GM12878 (cell line): Measurements from ENCODE around the gene TRIP4. TPM values are rescaled to one million over a fixed set of nuclear protein-coding genes. Genes with fewer than 3 reads are reported as not detected.

Experiments
- ATAC-seq: fragments of 200-7000 bp; cut with Tn5 transposase; 3 replicates; pipeline ENCODE4 v1.9.1; 2020; ENCODE audit warnings: mild to moderate bottlenecking, moderate library complexity
- BruUV-seq: library from RNA; stranded (reverse); fragments of 400-500 nt; replicated peaks from 2 replicates; lab custom pipeline; 2021; lab: Mats Ljungman, UMichigan
- CTCF ChIA-PET: fragments of 300-600 bp; sonication (Branson Sonifier 250); formaldehyde crosslinking; extraction: SDS; loops from one replicate; lab custom pipeline; 2021; ENCODE audit warnings: inconsistent platforms; lab: Yijun Ruan, JAX
- POLR2A ChIA-PET: fragments of 350-600 bp; formaldehyde crosslinking; extraction: SDS; loops from one replicate; lab custom pipeline; 2021; ENCODE audit warnings: inconsistent platforms; lab: Charles Lee
- RAD21 ChIA-PET: fragments of 300-600 bp; sonication (Branson Sonifier 250); formaldehyde crosslinking; loops from one replicate; lab custom pipeline; 2023; ENCODE audit warnings: antibody characterized with exemption; ENCODE audit not compliant: unreplicated experiment; lab: Charles Lee
- SMC1A ChIA-PET: fragments of 300-600 bp; sonication (Branson Sonifier 250); formaldehyde crosslinking; loops from one replicate; lab custom pipeline; 2023; ENCODE audit not compliant: unreplicated experiment, uncharacterized antibody; lab: Charles Lee
- DNase-seq: peaks from one replicate; pipeline ENCODE4 v3.0.0-alpha.2; 2011; ENCODE audit warnings: low read depth, low spot score
- FAIRE-seq: peaks from 3 replicates; lab custom pipeline; 2011; peaks lifted over from hg19 to GRCh38; lab: Jason Lieb, UNC
- H2AFZ ChIP-seq: 2 replicates; pipeline ENCODE4 v1.6.0; 2011; ENCODE audit warnings: low read depth, low read length, control low read depth; ENCODE audit not compliant: control insufficient read depth
- H3K27ac ChIP-seq: 2 replicates; pipeline ENCODE4 v1.5.1; 2011; ENCODE audit warnings: control low read depth; ENCODE audit not compliant: control insufficient read depth, insufficient read depth
- H3K27me3 ChIP-seq, 2 experiments: replicated peaks in 1 of 2; 2 replicates each; pipeline versions ENCODE4 v1.6.0 to v1.6.1; 2011; ENCODE audit warnings: low read length in 1 of 2; ENCODE audit not compliant: control insufficient read depth in 2 of 2, insufficient read depth in 2 of 2
- H3K36me3 ChIP-seq, 2 experiments: 2 replicates each; pipeline ENCODE4 v1.5.1; 2011; ENCODE audit warnings: low read length in 1 of 2; ENCODE audit not compliant: control insufficient read depth in 2 of 2, insufficient read depth in 2 of 2
- H3K4me1 ChIP-seq: 2 replicates; pipeline ENCODE4 v1.6.1; 2011; ENCODE audit warnings: mild to moderate bottlenecking, low read length, moderate library complexity, mixed read lengths; ENCODE audit not compliant: control insufficient read depth, insufficient read depth
- H3K4me2 ChIP-seq: 2 replicates; pipeline ENCODE4 v1.6.0; 2011; ENCODE audit warnings: control low read depth; ENCODE audit not compliant: control insufficient read depth, insufficient read depth
- H3K4me3 ChIP-seq: fragments of 200-600 bp; sonication (generic); 2 replicates; pipeline ENCODE4 v1.5.1; 2016
- H3K79me2 ChIP-seq: 2 replicates; pipeline ENCODE4 v1.6.0; 2011; ENCODE audit warnings: low read length; ENCODE audit not compliant: control insufficient read depth, insufficient read depth
- H3K9ac ChIP-seq: 2 replicates; pipeline ENCODE4 v1.8.0; 2011; ENCODE audit warnings: low read length, control low read depth, mixed read lengths; ENCODE audit not compliant: control insufficient read depth, insufficient read depth
- H3K9me3 ChIP-seq: replicated peaks from 3 replicates; pipeline ENCODE4 v1.5.1; 2011; ENCODE audit warnings: mild to moderate bottlenecking, low read length; ENCODE audit not compliant: control insufficient read depth, insufficient read depth
- H4K20me1 ChIP-seq: 2 replicates; pipeline ENCODE4 v1.6.0; 2011; ENCODE audit not compliant: control insufficient read depth, insufficient read depth
- BCL3 ChIP-seq: IDR thresholded peaks from 2 replicates; pipeline ENCODE4 v1.6.1; 2011; ENCODE audit warnings: borderline replicate concordance, low read depth, mild to moderate bottlenecking, moderate library complexity, low read length; ENCODE audit not compliant: insufficient read depth, poor library complexity, severe bottlenecking
- BHLHE40 ChIP-seq, 2 experiments: fragments of 450-650 bp in 1 of 2; IDR thresholded peaks; 2 replicates each; pipeline ENCODE4 v1.6.1; 2011 to 2017; ENCODE audit warnings: low read depth in 2 of 2, borderline replicate concordance in 1 of 2, improper control_type of control experiment in 1 of 2, low read length in 1 of 2, mild to moderate bottlenecking in 1 of 2
- BRCA1 ChIP-seq: IDR thresholded peaks from 2 replicates; pipeline ENCODE4 v1.6.1; 2011; ENCODE audit warnings: low read depth, low read length, improper control_type of control experiment
- CBFB ChIP-seq: IDR thresholded peaks from 2 replicates; pipeline ENCODE4 v1.6.1; 2016; ENCODE audit warnings: antibody characterized with exemption, low read depth
- CBX5 ChIP-seq: sonication (generic); IDR thresholded peaks from 2 replicates; pipeline ENCODE4 v1.6.1; 2016; ENCODE audit warnings: low read depth, moderate library complexity, mild to moderate bottlenecking, inconsistent platforms
- CREM ChIP-seq: IDR thresholded peaks from 2 replicates; pipeline ENCODE4 v1.6.1; 2014; ENCODE audit warnings: antibody characterized with exemption, low read depth
- FOXK2 ChIP-seq: fragments of 450-650 bp; IDR thresholded peaks from 2 replicates; pipeline ENCODE4 v1.6.1; 2017; ENCODE audit warnings: mild to moderate bottlenecking, moderate library complexity
- IRF5 ChIP-seq: fragments of 450-650 bp; IDR thresholded peaks from 2 replicates; pipeline ENCODE4 v1.6.1; 2017; ENCODE audit warnings: borderline replicate concordance
- KDM1A ChIP-seq: fragments of 200-600 bp; sonication (generic); IDR thresholded peaks from 2 replicates; pipeline ENCODE4 v1.6.1; 2016; ENCODE audit warnings: borderline replicate concordance
- NRF1 ChIP-seq: conservative IDR thresholded peaks from 2 replicates; pipeline ENCODE4 v1.6.1; 2011; ENCODE audit warnings: mild to moderate bottlenecking, low read depth, low read length, improper control_type of control experiment
- RAD21 ChIP-seq: IDR thresholded peaks from 2 replicates; pipeline ENCODE4 v1.6.1; 2011; ENCODE audit warnings: mild to moderate bottlenecking, low read depth, low read length, moderate library complexity; ENCODE audit not compliant: insufficient read depth
- RELA ChIP-seq: fragments of 450-650 bp; IDR thresholded peaks from 2 replicates; pipeline ENCODE4 v1.8.0; 2014; ENCODE audit warnings: borderline replicate concordance; ENCODE audit not compliant: partially characterized antibody
- RELB ChIP-seq: fragments of 450-650 bp; IDR thresholded peaks from 2 replicates; pipeline ENCODE4 v1.6.1; 2017; ENCODE audit warnings: low read depth, mild to moderate bottlenecking, moderate library complexity
- TAF1 ChIP-seq: IDR thresholded peaks from 2 replicates; pipeline ENCODE4 v1.6.1; 2011; ENCODE audit warnings: mild to moderate bottlenecking, low read depth, low read length, borderline replicate concordance
- ZNF217 ChIP-seq: fragments of 450-650 bp; IDR thresholded peaks from 2 replicates; pipeline ENCODE4 v1.6.1; 2017; ENCODE audit warnings: antibody characterized with exemption, mild to moderate bottlenecking
- ZNF24 ChIP-seq: fragments of 450-650 bp; IDR thresholded peaks from 2 replicates; pipeline ENCODE4 v1.6.1; 2017; ENCODE audit warnings: antibody characterized with exemption, mild to moderate bottlenecking
- ZNF592 ChIP-seq: fragments of 450-650 bp; IDR thresholded peaks from 2 replicates; pipeline ENCODE4 v1.6.1; 2017; ENCODE audit warnings: mild to moderate bottlenecking, moderate library complexity
- WGBS: methylation state at CpG from one replicate; pipeline ENCODE4 v1.1.6; 2016; ENCODE audit warnings: low lambda C conversion rate; ENCODE audit not compliant: insufficient replicate concordance, insufficient coverage; ENCODE audit errors: missing lambda C conversion rate; 5-methylcytosine and 5-hydroxymethylcytosine counted together
- in situ Hi-C: fragments of 300-500 bp; cut with MboI; formaldehyde crosslinking; loops from 9 replicates; pipeline ENCODE4 v1.14.3; 2018; ENCODE audit warnings: mixed read lengths
- intact Hi-C: fragments of 100-400 bp; cut with micrococcal nuclease; formaldehyde crosslinking; loops from one replicate; pipeline ENCODE4 v1.14.2; 2022; ENCODE audit not compliant: unreplicated experiment
- polyA plus RNA-seq, 11 experiments: library from polyadenylated mRNA; depleted of rRNA in 4 of 11; unstranded in 6 of 11; stranded (reverse) in 5 of 11; fragments of >200 nt; fragmentation: Nextera tagmentation in 4 of 11; fragmentation: Illumina TruSeq in 1 of 11; extraction: Ambion mirVana in 4 of 11; extraction: Trizol in 1 of 11; gene quantifications; 1 replicate in 1 of 11; 2 replicates in 10 of 11; pipeline versions ENCODE4 v1.2.1 to v1.2.3, GENCODE V29; 2011 to 2016; ENCODE audit warnings: inconsistent platforms in 2 of 11, missing spikeins in 2 of 11, low read depth in 1 of 11
- total RNA-seq, 4 experiments: library from RNA; depleted of rRNA in 3 of 4; stranded (reverse); fragments of >200 nt in 3 of 4; fragmentation: Illumina TruSeq in 1 of 4; extraction: Trizol in 1 of 4; gene quantifications; 2 replicates each; pipeline versions ENCODE4 v1.2.1 to v1.2.3, GENCODE V29; 2013 to 2021

The TRIP4 gene
- total and polyA plus RNA-seq, 10 of the 15 experiments (the other 5 are each of a cell fraction or from before 2014, with no cell fraction given), result 6.4 to 24.5 (median 20.0) TPM

GRCh38 chr15:64341961-64342360 is 45.7 kb upstream of the TRIP4 start:
- Histone ChIP-seq H3K27ac (no peak overlapping the region), H3K4me1 (no peaks in the 10 kb centered on the region), H3K36me3 (no peaks in the 10 kb centered on the region; a peak in 3 of 4 replicates), H4K20me1 (no peaks in the 10 kb centered on the region), H3K79me2 (peaks cover 8% of the 10 kb centered on the region), H3K4me2 (no peak overlapping the region), H3K27me3 (no peaks in the 10 kb centered on the region), H3K9ac (no peak overlapping the region), H3K4me3 (no peak overlapping the region), H2AFZ (no peak overlapping the region), H3K9me3 (no peaks in the 10 kb centered on the region)
- ChIA-PET RAD21 (no interaction called here), SMC1A (interaction anchor here (1.1 kb wide), 1 partner anchor 32 kb away, joined by 3 read pairs; no protein-coding TSS in a partner anchor), CTCF (no interaction called here), POLR2A (interaction anchor here (0.5 to 0.6 kb wide), 2 partner anchors 124 to 191 kb away, joined by 6 to 7 read pairs; partner anchors contain the start of gene SNX22)
- DNase-seq, result no peak
- FAIRE-seq, result no peak
- WGBS, result 98% methylated on average over 4 of the region's 4 CpGs
- intact Hi-C loops (no loop called here), in situ Hi-C loops (no loop called here)
- BruUV-seq, result no TSS peak
- ATAC-seq, result no peak
- no peak for TF ChIP-seq NRF1
- no peak for TF ChIP-seq ZNF592
- no peak for TF ChIP-seq TAF1
- TF ChIP-seq BRCA1, result no peak
- no peak for TF ChIP-seq CBX5
- no peak for TF ChIP-seq CREM
- TF ChIP-seq RELA, result no peak
- TF ChIP-seq CBFB, result no peak
- TF ChIP-seq RELB, result no peak
- TF ChIP-seq ZNF217, result no peak
- TF ChIP-seq BCL3, result no peak
- TF ChIP-seq RAD21, result no peak
- no peak for TF ChIP-seq ZNF24
- TF ChIP-seq KDM1A, result no peak
- TF ChIP-seq BHLHE40 (IDR thresholded peaks at IDR 0.05; ENCODE audit: borderline replicate concordance in 1 of 2, low read depth in 2 of 2, low read length in 1 of 2), result no peak
- TF ChIP-seq FOXK2, result no peak
- TF ChIP-seq IRF5, result no peak
